Kidney epithelial cell (primary cell): Measurements from ENCODE around the gene TRIB2. TPM values are rescaled to one million over a fixed set of nuclear protein-coding genes. Genes with fewer than 3 reads are reported as not detected.

ENCODE experiments used
- DNase-seq: peaks from one replicate; pipeline ENCODE4 v3.0.0-alpha.2; 2010; ENCODE audit warnings: low read depth
- H3K27me3 ChIP-seq: 2 replicates; pipeline ENCODE4 v1.6.0; 2011; ENCODE audit warnings: low read length; ENCODE audit not compliant: control insufficient read depth, insufficient read depth
- H3K36me3 ChIP-seq: 2 replicates; pipeline ENCODE4 v1.5.1; 2011; ENCODE audit warnings: low read length; ENCODE audit not compliant: control insufficient read depth, insufficient read depth
- H3K4me3 ChIP-seq: 2 replicates; pipeline ENCODE4 v1.5.1; 2011; ENCODE audit warnings: low read depth, mild to moderate bottlenecking, control low read depth, low read length
- total RNA-seq: library from RNA; depleted of rRNA; stranded (reverse); fragments of >200 nt; gene quantifications from 2 replicates; pipeline ENCODE4 v1.2.3, GENCODE V29; 2015
- TF ChIP-seq, protein P1 (sequence below): IDR thresholded peaks from 2 replicates; pipeline ENCODE4 v1.5.1; 2011; ENCODE audit warnings: mild to moderate bottlenecking, moderate library complexity, low read length, control low read depth, inconsistent platforms; ENCODE audit not compliant: insufficient read depth, poor library complexity, severe bottlenecking

TRIB2 gene
- total RNA-seq, 1 donor from 2014 or later: 16.9 TPM

DNA sequence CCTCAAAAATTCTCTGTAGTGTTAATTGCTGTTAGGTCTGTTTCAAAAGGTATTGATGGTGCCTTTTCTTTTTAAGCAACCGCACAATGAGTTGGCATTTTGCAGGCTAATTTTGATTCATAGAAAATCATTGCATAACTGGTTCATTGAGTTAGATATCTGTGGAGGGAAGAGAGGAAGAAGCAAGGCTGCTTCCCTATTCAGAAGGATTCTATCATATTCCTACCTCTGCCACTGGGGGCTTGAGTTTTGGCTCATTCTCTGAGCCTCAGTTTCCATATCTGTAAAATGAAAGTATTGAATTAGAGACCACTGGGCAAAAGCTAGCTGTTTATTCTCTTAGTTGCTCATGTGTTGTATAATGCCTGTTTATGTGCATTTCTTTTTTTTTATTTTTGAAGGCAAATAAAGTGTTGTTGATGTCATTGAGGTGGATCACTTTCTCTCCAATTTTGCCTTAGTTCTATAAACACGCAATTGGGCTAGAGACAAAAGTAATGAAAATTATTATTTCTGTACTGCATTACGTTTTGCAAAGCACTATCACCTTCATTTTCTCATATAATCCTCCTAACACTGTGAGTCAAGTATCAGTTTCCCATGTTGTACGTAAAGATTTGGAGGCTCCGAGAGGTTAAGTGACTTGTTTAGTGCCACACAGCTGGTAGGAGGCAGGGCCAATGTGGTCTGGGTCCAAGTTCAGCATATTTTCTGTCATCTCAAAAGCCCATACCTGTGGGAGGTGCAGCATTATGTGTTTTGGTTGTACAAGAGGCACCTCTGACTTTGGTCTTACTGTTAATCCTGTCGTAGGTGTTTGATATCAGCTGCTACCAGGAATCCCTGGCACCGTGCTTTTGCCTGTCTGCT is 5.9 kb downstream of the TRIB2 start:
- H3K27me3 ChIP-seq: peaks cover 6% of the 10 kb centered on the region
- H3K4me3 ChIP-seq: no peak overlapping the region
- no peak for DNase-seq
- no peaks in the 10 kb centered on the region for H3K36me3 ChIP-seq
- TF ChIP-seq, protein P1, sequence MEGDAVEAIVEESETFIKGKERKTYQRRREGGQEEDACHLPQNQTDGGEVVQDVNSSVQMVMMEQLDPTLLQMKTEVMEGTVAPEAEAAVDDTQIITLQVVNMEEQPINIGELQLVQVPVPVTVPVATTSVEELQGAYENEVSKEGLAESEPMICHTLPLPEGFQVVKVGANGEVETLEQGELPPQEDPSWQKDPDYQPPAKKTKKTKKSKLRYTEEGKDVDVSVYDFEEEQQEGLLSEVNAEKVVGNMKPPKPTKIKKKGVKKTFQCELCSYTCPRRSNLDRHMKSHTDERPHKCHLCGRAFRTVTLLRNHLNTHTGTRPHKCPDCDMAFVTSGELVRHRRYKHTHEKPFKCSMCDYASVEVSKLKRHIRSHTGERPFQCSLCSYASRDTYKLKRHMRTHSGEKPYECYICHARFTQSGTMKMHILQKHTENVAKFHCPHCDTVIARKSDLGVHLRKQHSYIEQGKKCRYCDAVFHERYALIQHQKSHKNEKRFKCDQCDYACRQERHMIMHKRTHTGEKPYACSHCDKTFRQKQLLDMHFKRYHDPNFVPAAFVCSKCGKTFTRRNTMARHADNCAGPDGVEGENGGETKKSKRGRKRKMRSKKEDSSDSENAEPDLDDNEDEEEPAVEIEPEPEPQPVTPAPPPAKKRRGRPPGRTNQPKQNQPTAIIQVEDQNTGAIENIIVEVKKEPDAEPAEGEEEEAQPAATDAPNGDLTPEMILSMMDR: no peak

DNA sequence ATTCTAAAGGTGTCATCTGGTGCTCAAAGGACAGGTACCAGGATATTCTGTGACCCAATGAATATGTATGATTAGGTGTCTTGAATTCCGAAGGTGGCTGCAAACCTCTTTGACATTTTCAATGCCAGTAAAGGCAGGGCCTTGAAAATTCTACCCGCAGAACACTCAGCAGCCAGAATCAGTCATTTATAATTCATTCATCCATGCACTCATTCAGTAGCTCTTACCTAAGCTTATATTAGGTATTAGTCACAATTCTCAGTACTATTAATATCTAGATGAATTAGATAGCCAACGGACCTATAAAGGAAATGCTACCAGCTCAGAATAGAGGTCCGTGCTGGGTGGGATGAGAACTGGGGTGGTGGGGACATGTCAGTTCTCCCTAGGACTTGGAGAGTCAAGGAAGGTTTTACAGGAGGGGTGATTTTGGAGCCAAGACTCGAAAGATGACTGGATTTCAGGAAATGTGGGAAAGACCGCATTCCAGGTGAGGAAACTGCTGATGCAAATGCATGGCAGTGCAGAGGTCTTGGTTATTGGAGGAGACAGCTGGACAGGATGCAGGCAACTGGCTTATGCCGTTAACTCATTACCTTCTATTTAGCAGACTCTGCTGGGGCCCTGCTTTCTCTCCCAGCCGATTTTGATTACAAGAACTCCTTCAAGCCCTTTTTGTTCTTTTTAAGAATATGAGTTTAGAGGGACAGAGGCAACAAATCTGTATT is 7.2 kb downstream of the TRIB2 start:
- Histone ChIP-seq H3K4me3 (no peak overlapping the region), H3K36me3 (no peaks in the 10 kb centered on the region), H3K27me3 (no peaks in the 10 kb centered on the region)
- no peak for DNase-seq
- TF ChIP-seq, protein P1: no peak

DNA sequence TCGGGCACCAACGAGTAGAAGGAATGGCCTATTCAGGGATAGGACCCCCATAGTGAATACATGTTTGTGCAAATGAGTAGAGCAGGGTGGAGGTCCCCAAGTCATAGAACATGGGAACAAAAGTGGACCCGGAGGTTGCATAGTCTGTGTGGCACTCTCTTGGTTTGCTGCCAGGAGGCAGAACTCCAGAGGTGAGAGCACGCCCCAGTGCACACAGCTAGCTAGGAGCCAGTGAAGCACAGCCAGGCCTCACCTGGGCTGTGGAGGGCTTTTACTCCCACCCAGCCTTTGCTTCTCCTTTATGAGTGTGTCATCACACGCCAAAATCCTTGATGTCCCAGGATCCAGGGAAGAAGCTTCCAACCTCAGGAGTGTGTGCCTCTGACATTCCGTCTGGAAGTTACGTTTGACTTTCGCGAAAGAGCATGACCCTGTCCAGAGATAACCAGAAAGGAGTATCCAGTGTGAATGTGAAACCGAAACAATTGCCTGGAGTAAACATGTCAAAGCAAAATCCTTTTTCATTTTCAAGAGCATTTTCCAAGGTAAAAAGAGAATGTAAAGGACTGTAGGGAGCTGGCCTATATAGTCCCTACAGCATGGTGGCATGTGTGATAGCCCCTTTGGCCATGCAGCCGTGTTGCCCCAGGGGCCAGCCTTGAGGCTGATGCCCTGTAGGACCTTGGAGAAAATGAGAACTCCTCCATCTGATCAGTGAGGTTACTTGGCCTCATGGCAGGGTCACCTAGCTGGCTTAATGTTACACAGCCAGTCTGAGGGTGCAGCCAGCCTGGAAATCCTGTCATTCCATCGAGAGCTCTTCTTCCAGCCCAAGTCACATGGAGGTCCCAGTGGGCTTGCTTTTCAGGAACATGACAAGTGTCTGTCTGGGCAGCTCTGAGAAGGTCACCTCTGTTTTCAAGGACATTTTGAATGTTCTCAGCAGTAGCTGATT is 8.8 kb downstream of the TRIB2 start:
- TF ChIP-seq, protein P1: no peak
- no peaks in the 10 kb centered on the region for H3K36me3 ChIP-seq
- H3K4me3 ChIP-seq: no peak overlapping the region
- H3K27me3 ChIP-seq: no peaks in the 10 kb centered on the region
- DNase-seq: no peak

DNA sequence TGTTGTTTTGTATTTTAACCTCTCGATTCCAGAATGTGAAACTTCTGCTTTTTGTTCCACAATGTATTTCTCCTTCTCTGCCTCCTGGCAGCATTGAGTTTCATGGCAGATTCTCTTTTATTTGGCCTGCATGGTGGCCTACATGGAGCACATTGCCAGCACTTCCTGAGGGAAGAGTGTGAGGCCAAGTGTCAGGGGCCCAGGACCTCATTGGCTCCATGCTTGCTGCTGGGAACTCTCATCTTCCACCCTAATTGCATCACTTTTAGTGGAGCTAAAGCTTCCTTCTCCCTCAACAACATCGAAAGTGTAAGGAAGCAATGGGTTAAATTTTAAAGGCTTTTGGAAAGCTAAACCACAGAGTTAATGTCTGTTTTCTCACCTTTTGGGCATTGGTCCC is 9.5 kb downstream of the TRIB2 start:
- Histone ChIP-seq H3K36me3 (no peaks in the 10 kb centered on the region), H3K4me3 (no peak overlapping the region), H3K27me3 (no peaks in the 10 kb centered on the region)
- DNase-seq: no peak
- TF ChIP-seq, protein P1: no peak

DNA sequence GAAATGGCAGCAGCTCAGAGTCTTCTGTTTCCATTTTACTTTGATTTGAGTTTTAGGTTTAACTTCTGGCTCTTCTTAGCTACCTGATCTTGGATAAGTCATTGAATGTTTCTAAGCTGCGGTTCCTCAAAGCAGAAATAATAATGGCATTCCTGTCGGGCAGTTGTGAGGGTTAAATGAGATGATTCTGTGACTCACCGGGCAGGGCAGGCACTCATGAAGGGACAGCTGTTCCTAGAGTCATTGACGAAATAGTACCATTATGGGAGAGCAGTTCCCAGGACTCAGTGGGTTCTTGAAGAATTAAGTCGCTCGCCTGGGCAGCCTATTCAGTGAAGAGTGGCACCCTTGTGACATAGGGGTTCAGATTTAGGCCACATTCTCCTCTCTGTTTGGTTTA is 10.3 kb downstream of the TRIB2 start:
- Histone ChIP-seq H3K4me3 (no peak overlapping the region), H3K36me3 (no peaks in the 10 kb centered on the region), H3K27me3 (no peaks in the 10 kb centered on the region)
- TF ChIP-seq, protein P1: no peak
- no peak for DNase-seq
